ENCODE measurements around the gene CCND1.

The CCND1 gene

GRCh38 chr11:69645801-69646492 is 5.0 kb downstream of the CCND1 start:
- no peak for TF ChIP-seq RAD21 (IDR thresholded peaks at IDR 0.05; ENCODE audit: low read depth)
- TF ChIP-seq CEBPB (IDR thresholded peaks at IDR 0.05) = no peak
- TF ChIP-seq REST (IDR thresholded peaks at IDR 0.05; ENCODE audit: low read depth) = no peak
- TF ChIP-seq TCF12 (IDR thresholded peaks at IDR 0.05; ENCODE audit: low read depth) = no peak
- TF ChIP-seq MAX (IDR thresholded peaks at IDR 0.05) = no peak
- no peak for TF ChIP-seq FOXM1 (IDR thresholded peaks at IDR 0.05; ENCODE audit: borderline replicate concordance, low read depth)
- TF ChIP-seq ZBTB7A (IDR thresholded peaks at IDR 0.05; ENCODE audit: low read depth) = no peak
- TF ChIP-seq TAF1 (IDR thresholded peaks at IDR 0.05; ENCODE audit: low read depth) = no peak
- TF ChIP-seq USF1 (IDR thresholded peaks at IDR 0.05) = no peak

- TF ChIP-seq YY1 (IDR thresholded peaks at IDR 0.05; ENCODE audit: low read depth) (no peak), FOXM1 (IDR thresholded peaks at IDR 0.05; ENCODE audit: borderline replicate concordance, low read depth) (no peak), NFIC (IDR thresholded peaks at IDR 0.05) (0 out of 2 replicates have a peak, but pooled peaks have one; percentile 17)
Observed at GRCh38 chr11:69646493-69647389, 5.8 kb downstream of the CCND1 start.

- TF ChIP-seq EP300 (IDR thresholded peaks at IDR 0.05; ENCODE audit: borderline replicate concordance) (no peak), ZBTB7A (IDR thresholded peaks at IDR 0.05; ENCODE audit: low read depth) (no peak), FOXM1 (IDR thresholded peaks at IDR 0.05; ENCODE audit: borderline replicate concordance, low read depth) (no peak), USF1 (IDR thresholded peaks at IDR 0.05) (no peak), TAF1 (IDR thresholded peaks at IDR 0.05; ENCODE audit: low read depth) (no peak), NFIC (IDR thresholded peaks at IDR 0.05) (no peak), EGR1 (IDR thresholded peaks at IDR 0.05) (no peak), RAD21 (IDR thresholded peaks at IDR 0.05; ENCODE audit: low read depth) (no peak), CREB1 (IDR thresholded peaks at IDR 0.05; ENCODE audit: low read depth) (no peak), CEBPB (IDR thresholded peaks at IDR 0.05) (no peak), MAX (IDR thresholded peaks at IDR 0.05) (no peak), TCF12 (IDR thresholded peaks at IDR 0.05; ENCODE audit: low read depth) (no peak), REST (IDR thresholded peaks at IDR 0.05; ENCODE audit: low read depth) (no peak), TEAD4 (IDR thresholded peaks at IDR 0.05) (no peak), YY1 (IDR thresholded peaks at IDR 0.05; ENCODE audit: low read depth) (no peak)
Observed at GRCh38 chr11:69647390-69647748, 6.4 kb downstream of the CCND1 start.

GRCh38 chr11:69647761-69648497 is 7.0 kb downstream of the CCND1 start:
- no peak for TF ChIP-seq EP300 (IDR thresholded peaks at IDR 0.05; ENCODE audit: borderline replicate concordance)
- TF ChIP-seq TEAD4 (IDR thresholded peaks at IDR 0.05) = no peak
- TF ChIP-seq TAF1 (IDR thresholded peaks at IDR 0.05; ENCODE audit: low read depth) = no peak
- TF ChIP-seq CREB1 (IDR thresholded peaks at IDR 0.05; ENCODE audit: low read depth) = no peak
- no peak for TF ChIP-seq EGR1 (IDR thresholded peaks at IDR 0.05)
- no peak for TF ChIP-seq NFIC (IDR thresholded peaks at IDR 0.05)
- no peak for TF ChIP-seq TCF12 (IDR thresholded peaks at IDR 0.05; ENCODE audit: low read depth)
- TF ChIP-seq YY1 (IDR thresholded peaks at IDR 0.05; ENCODE audit: low read depth) = no peak
- TF ChIP-seq MAX (IDR thresholded peaks at IDR 0.05) = no peak
- no peak for TF ChIP-seq REST (IDR thresholded peaks at IDR 0.05; ENCODE audit: low read depth)
- no peak for TF ChIP-seq RAD21 (IDR thresholded peaks at IDR 0.05; ENCODE audit: low read depth)
- TF ChIP-seq USF1 (IDR thresholded peaks at IDR 0.05) = no peak

All from Ishikawa (cell line).